ENCODE data around the gene UVRAG.

Gene UVRAG

DNA sequence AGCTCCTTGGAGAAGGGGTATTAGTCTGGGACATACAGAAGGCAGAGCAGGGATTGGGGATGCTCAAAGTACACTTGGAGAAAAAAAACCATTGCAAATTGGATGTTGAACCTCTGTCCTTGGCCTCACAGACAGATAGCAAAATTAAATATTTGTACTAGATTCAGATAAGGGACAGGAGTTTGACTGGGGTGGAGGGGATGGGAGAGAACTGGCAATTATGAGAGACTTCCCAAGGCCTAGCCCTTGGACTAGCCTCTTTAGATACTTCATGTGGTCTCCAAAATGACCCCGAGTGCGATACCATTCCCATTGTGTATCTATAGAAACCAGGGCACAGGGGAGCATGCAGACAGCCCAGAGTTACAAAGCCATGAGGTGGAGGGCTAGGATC, 30.9 kb upstream of the UVRAG start:
- no peak for DNase-seq

DNA sequence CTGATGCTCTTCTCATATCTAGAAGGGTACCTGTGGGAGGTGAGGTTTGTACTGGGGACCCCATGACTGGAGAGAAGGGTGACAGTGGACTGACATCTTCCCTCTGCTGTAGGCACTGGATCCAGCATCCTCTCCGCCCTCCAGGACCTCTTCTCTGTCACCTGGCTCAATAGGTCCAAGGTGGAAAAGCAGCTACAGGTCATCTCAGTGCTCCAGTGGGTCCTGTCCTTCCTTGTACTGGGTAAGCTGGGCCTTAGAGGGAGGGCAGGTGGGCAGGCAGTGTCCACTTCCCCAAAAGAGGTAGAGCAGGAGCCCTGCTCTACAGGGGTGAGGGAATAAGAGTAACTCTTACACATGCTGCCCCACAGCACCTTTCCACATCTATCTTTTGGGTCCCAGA, 30.5 kb upstream of the UVRAG start:
- no peak for DNase-seq

DNA sequence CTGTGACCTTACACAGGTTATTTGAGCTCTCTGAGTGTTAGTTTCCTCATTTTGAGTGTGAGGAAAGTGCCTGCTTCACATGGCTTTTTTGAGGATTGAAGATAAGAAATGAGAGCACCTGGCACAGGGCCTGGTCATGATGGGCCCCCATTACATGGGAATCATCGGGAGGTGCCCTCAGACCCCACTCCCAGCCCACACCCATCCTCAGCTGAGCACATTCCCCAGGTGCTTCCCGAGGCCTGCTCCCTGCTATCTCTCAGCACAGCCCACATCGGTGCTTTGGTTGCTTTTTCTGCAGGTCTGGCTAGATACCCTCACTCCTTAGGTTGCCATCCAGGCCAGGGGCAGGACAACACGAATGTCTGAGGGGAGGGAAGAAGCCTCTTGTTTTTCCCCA, 29.8 kb upstream of the UVRAG start:
- no peak for DNase-seq

- DNase-seq: no peak
Measured at GRCh38 chr11:75786101-75786736, 28.8 kb upstream of the UVRAG start.

DNA sequence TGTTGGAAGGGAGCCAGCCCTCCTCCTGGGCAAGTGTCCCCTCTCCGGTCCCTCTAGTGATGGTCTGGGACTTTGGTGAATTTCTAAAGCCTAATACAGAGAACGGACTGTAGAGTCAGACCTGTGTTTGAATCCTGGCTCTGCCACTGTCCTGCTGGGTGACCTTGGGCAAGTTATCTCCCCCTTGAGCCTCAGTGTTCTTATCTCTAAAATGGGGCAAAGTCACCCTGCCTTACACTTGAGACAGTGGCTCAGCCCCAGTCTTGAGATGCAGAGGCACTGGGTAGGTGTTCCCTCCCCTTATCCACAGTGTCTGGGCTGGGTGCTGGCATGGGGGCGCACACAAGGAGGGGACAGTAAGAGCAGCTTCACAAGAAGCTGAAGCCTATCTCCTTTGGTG, 25.5 kb upstream of the UVRAG start:
- DNase-seq: no peak

GRCh38 chr11:75790986-75791385, 24.0 kb upstream of the UVRAG start:
- DNase-seq: no peak

GRCh38 chr11:75792127-75792731, 22.8 kb upstream of the UVRAG start:
- no peak for DNase-seq

GRCh38 chr11:75792997-75793800, 21.8 kb upstream of the UVRAG start:
- no peak for DNase-seq

- no peak for DNase-seq
Measured at GRCh38 chr11:75793966-75794365, 21.0 kb upstream of the UVRAG start.

DNA sequence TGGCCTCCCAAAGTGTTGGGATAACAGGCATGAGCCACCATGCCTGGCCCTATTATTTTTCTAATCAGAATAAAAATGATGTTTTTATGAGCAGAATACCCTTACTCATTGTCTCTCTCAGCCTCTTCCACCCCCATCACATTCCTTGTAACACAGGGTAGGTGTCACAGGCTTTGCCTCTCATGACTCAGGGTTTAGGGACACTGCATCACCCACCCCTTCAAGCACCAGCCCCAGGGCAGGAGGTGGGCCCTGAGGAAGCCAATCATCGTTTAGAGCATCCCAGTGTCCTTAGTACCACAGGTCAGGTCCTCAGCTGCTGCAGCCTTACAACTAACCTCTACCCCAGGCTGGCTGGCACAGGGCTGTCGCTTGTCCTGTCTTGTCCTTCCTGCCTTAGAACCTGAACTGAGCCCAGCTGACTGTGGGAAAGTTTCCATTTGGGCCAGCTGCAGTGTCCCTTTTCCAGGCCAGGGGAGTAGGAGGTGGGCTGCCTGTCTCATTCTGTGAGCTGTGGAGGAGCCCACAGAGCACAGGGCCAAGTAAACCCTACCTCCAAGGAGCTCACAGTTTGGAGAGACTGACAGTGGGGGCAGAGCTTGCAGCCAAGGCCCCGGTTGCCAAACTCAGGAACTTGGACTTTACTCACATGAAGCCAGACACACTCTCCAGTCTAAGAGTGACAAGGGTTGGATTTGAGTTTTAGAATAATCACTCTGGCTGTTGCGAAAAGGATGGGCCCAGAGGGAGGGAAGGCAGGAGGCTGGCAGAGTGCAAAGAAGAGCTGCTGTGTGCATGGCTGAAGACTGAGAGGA, 19.5 kb upstream of the UVRAG start:
- DNase-seq: no peak

DNA sequence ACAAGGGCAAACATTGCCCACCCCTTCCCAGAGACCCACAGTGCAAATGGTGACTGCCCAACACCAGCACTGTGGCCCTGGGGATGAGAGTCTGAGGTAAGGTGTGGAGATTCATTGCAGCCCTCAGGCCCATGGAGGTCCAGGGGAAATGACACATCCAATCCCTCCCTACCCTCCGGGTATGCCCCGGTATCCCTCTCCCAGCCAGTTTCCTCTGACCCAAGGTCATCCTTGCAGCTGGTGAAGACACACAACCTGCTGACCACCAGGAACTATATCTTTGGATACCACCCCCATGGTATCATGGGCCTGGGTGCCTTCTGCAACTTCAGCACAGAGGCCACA, 18.9 kb upstream of the UVRAG start:
- DNase-seq: no peak

- no peak for DNase-seq
Measured at GRCh38 chr11:75797116-75797515, 17.9 kb upstream of the UVRAG start.

- DNase-seq: no peak
Measured at GRCh38 chr11:75797792-75798191, 17.2 kb upstream of the UVRAG start.

GRCh38 chr11:75800136-75800675, 14.8 kb upstream of the UVRAG start:
- no peak for DNase-seq

- no peak for DNase-seq
Measured at GRCh38 chr11:75800728-75801361, 14.2 kb upstream of the UVRAG start.

DNA sequence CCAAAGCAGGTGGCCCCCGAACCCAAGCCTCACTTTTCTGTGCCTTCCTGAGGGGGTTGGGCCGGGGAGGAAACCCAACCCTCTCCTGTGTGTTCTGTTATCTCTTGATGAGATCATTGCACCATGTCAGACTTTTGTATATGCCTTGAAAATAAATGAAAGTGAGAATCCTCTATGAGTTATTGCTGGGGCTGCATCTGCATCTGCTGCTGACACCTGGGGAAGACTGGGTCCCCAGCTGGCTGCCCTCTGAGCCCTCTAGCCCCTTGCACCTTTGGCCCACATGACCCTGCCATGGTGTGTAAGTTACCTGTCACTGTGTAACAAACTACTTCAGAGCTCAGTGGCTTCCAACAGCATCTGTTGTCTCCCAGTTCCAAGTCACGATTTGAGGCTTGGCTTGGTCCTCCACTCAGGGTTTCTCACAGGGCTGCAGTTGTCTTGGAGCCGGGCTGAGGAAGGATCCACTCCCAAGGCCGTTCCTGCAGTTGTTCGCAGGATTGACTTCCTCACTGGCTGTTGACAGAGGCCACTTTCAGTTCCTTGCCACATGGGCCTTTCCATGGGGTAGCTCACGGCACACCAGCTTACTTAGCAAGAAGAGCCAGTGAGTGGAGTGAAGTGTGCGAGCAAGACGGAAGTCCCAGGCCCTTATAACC, 13.5 kb upstream of the UVRAG start:
- DNase-seq: peak; percentile 85 to 89 (median 89)

GRCh38 chr11:75802021-75802912, 12.7 kb upstream of the UVRAG start:
- DNase-seq: no peak

DNA sequence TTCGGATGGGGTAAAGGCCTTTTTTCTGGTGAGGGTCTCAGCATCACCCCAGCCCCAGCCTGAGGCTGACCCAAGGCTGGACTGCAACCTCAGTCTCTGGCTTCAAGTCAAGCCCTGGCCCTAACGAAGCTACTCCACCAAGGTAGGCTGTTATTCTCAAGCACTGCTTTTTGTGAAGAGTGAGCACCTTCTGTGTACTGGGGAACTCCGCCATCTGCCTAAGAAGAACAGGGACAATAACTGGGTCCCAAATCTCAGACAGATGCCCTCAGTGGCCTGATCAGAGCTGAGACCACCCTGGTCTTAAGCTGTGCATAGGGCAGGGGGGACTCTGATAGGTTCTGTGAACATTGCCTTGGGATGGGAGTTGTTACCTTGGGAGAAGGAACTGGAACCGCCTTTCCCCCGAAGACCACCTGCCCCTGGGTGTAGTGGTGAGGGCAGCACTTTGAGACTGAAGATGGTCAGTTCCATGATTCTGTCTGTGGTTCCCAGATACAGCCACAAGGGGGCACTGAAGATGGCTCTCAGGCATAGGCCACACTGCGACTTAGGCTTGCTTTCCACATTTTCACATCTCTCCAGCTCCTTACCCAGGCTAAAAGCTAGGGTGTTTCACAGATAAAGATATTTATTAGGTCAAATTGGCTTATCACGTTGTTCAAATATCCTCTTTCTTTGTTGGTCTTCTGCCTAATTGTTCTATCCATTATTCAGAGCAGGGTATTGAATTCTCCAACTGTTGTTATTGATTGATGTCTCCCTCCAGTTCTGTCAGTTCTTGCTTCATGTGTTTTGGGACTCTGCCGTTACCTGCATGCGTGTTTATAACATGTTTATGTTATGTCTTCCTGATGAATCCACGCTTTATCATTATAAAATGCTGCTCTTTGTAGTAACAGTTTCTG, 11.8 kb upstream of the UVRAG start:
- DNase-seq: peak; percentile 80 to 88 (median 84)

DNA sequence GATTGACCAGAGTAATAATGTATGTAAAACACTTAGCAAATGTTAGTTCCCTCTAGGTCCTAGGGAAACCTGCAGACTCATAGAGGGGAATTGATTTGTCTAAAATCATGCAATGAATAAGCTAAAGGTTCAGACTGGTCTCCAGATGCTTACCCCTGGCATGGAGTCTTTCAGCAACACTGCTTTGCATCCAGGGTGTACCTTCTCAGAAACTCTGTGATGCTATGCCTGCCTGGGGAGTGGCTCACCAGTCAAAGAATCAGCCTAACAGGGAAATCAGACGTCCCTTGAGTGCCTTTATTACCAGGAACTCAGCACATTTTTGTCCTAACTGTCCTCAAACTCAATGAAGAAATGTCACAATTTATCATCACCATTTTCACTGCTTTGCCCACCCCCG, 5.9 kb upstream of the UVRAG start:
- DNase-seq: no peak

- DNase-seq: peak in 2 of 3 donors; percentile 38 to 40
Measured at GRCh38 chr11:75809991-75810390, 5.0 kb upstream of the UVRAG start.

Data from suppressor macrophage treated with lipopolysaccharide for 1 hour (primary cell).